IMR-90 (cell line): Measurements from ENCODE around the gene SRGAP3. TPM values are rescaled to one million over a fixed set of nuclear protein-coding genes. Genes with fewer than 3 reads are reported as not detected.

ENCODE experiments used
- ATAC-seq: fragments of 200-7000 bp; cut with Tn5 transposase; 2 replicates; pipeline ENCODE4 v1.9.1; 2020; ENCODE audit warnings: low read depth, mild to moderate bottlenecking, moderate library complexity
- BruUV-seq: library from RNA; stranded (reverse); fragments of 400-500 nt; replicated peaks from 2 replicates; lab custom pipeline; 2021; lab: Mats Ljungman, UMichigan
- CTCF ChIA-PET: fragments of 300-600 bp; formaldehyde crosslinking; extraction: SDS; loops from one replicate; lab custom pipeline; 2021; ENCODE audit warnings: antibody characterized with exemption; lab: Yijun Ruan, JAX
- POLR2A ChIA-PET: fragments of 300-600 bp; sonication (Branson Sonifier 250); formaldehyde crosslinking; loops from one replicate; lab custom pipeline; 2022; ENCODE audit warnings: antibody characterized with exemption; ENCODE audit not compliant: unreplicated experiment; lab: Charles Lee
- DNase-seq: peaks from one replicate; pipeline ENCODE4 v3.0.0; 2013
- H2AFZ ChIP-seq: replicated peaks from 2 replicates; pipeline ENCODE3; 2013; ENCODE audit warnings: low read length, mild to moderate bottlenecking; ENCODE audit not compliant: poor library complexity
- H2AK5ac ChIP-seq: 2 replicates; pipeline ENCODE4 v1.6.1; 2013; ENCODE audit warnings: low read depth, low read length, inconsistent platforms
- H2AK9ac ChIP-seq: replicated peaks from 2 replicates; pipeline ENCODE3; 2013; ENCODE audit warnings: mild to moderate bottlenecking, low read depth, low read length, moderate library complexity; ENCODE audit not compliant: poor library complexity
- H2BK120ac ChIP-seq: 2 replicates; pipeline ENCODE4 v1.6.1; 2013; ENCODE audit warnings: low read depth, low read length, inconsistent platforms
- H2BK15ac ChIP-seq: 3 replicates; pipeline ENCODE4 v1.6.1; 2013; ENCODE audit warnings: low read depth, low read length, inconsistent platforms
- H2BK20ac ChIP-seq: 2 replicates; pipeline ENCODE4 v1.6.1; 2013; ENCODE audit warnings: low read depth, mild to moderate bottlenecking, inconsistent platforms, low read length, moderate library complexity
- H2BK5ac ChIP-seq: 2 replicates; pipeline ENCODE4 v1.6.1; 2013; ENCODE audit warnings: mild to moderate bottlenecking, low read depth, low read length, inconsistent platforms; ENCODE audit not compliant: poor library complexity, severe bottlenecking
- H3K14ac ChIP-seq: replicated peaks from 2 replicates; pipeline ENCODE4 v1.6.1; 2013; ENCODE audit warnings: low read depth, low read length, inconsistent platforms
- H3K18ac ChIP-seq: 2 replicates; pipeline ENCODE4 v1.6.1; 2013; ENCODE audit warnings: low read depth, low read length, control low read depth
- H3K23ac ChIP-seq: 2 replicates; pipeline ENCODE4 v1.6.1; 2013; ENCODE audit warnings: low read depth, low read length, inconsistent platforms
- H3K27ac ChIP-seq: 2 replicates; pipeline ENCODE4 v1.5.1; 2013; ENCODE audit warnings: mild to moderate bottlenecking, control low read depth, low read length; ENCODE audit not compliant: insufficient read depth
- H3K27me3 ChIP-seq: 2 replicates; pipeline ENCODE4 v1.6.1; 2013; ENCODE audit warnings: low read length; ENCODE audit not compliant: control insufficient read depth, insufficient read depth
- H3K36me3 ChIP-seq: 2 replicates; pipeline ENCODE4 v1.6.1; 2013; ENCODE audit warnings: low read length, mixed read lengths; ENCODE audit not compliant: control insufficient read depth, insufficient read depth
- H3K4ac ChIP-seq: 2 replicates; pipeline ENCODE4 v1.6.1; 2013; ENCODE audit warnings: low read depth, low read length, inconsistent platforms
- H3K4me1 ChIP-seq: 2 replicates; pipeline ENCODE4 v1.6.1; 2013; ENCODE audit warnings: low read length, mixed read lengths; ENCODE audit not compliant: control insufficient read depth, insufficient read depth
- H3K4me2 ChIP-seq: 2 replicates; pipeline ENCODE4 v1.6.1; 2013; ENCODE audit warnings: low read depth, mild to moderate bottlenecking, control low read depth, low read length, moderate library complexity
- H3K4me3 ChIP-seq: 2 replicates; pipeline ENCODE4 v1.5.1; 2013; ENCODE audit warnings: low read depth, mild to moderate bottlenecking, control low read depth, low read length, moderate library complexity; ENCODE audit not compliant: insufficient read depth
- H3K56ac ChIP-seq: 2 replicates; pipeline ENCODE4 v1.6.1; 2013; ENCODE audit warnings: low read length, inconsistent platforms; ENCODE audit not compliant: insufficient read depth; ENCODE audit errors: extremely low read depth
- H3K79me1 ChIP-seq, 2 experiments: 2 replicates each; pipeline ENCODE4 v1.6.1; 2013; ENCODE audit warnings: low read length in 2 of 2, inconsistent platforms in 1 of 2, low read depth in 1 of 2
- H3K9ac ChIP-seq: 2 replicates; pipeline ENCODE4 v1.6.1; 2013; ENCODE audit warnings: low read depth, low read length, control low read depth
- H3K9me1 ChIP-seq: 2 replicates; pipeline ENCODE4 v1.6.1; 2013; ENCODE audit warnings: low read length, inconsistent platforms; ENCODE audit not compliant: insufficient read depth
- H3K9me3 ChIP-seq: 2 replicates; pipeline ENCODE4 v1.6.1; 2013; ENCODE audit warnings: low read length; ENCODE audit not compliant: control insufficient read depth, insufficient read depth
- H4K20me1 ChIP-seq: 2 replicates; pipeline ENCODE4 v1.6.1; 2013; ENCODE audit warnings: low read length, inconsistent platforms; ENCODE audit not compliant: insufficient read depth
- H4K5ac ChIP-seq: 2 replicates; pipeline ENCODE4 v1.6.1; 2013; ENCODE audit warnings: mild to moderate bottlenecking, low read depth, low read length, control low read depth
- H4K8ac ChIP-seq, 2 experiments: 2 replicates each; pipeline ENCODE4 v1.6.1; 2013; ENCODE audit warnings: low read depth in 2 of 2, low read length in 2 of 2, control low read depth in 1 of 2, inconsistent platforms in 1 of 2
- H4K91ac ChIP-seq: 2 replicates; pipeline ENCODE4 v1.6.1; 2013; ENCODE audit warnings: low read depth, low read length, inconsistent platforms; ENCODE audit not compliant: insufficient read depth
- BHLHE40 ChIP-seq: fragments of 150-350 bp; IDR thresholded peaks from 2 replicates; pipeline ENCODE4 v1.6.1; 2016; ENCODE audit warnings: mild to moderate bottlenecking, low read depth, low read length
- CEBPB ChIP-seq: IDR thresholded peaks from 2 replicates; pipeline ENCODE4 v1.6.1; 2012; ENCODE audit warnings: low read depth, low read length, improper control_type of control experiment
- CHD1 ChIP-seq: IDR thresholded peaks from 2 replicates; pipeline ENCODE4 v1.6.1; 2012; ENCODE audit warnings: low read depth, low read length, improper control_type of control experiment
- FOS ChIP-seq: fragments of 150-350 bp; IDR thresholded peaks from 2 replicates; pipeline ENCODE4 v1.6.1; 2016; ENCODE audit warnings: low read depth, low read length
- MAFK ChIP-seq: IDR thresholded peaks from 2 replicates; pipeline ENCODE4 v1.6.1; 2012; ENCODE audit warnings: low read depth, low read length, improper control_type of control experiment
- MXI1 ChIP-seq: IDR thresholded peaks from 2 replicates; pipeline ENCODE4 v1.6.1; 2012; ENCODE audit warnings: low read depth, mild to moderate bottlenecking, low read length, moderate library complexity, borderline replicate concordance
- NFE2L2 ChIP-seq: fragments of 150-350 bp; IDR thresholded peaks from 2 replicates; pipeline ENCODE4 v1.6.1; 2016; ENCODE audit warnings: low read depth, mild to moderate bottlenecking, low read length
- POLR2A ChIP-seq: IDR thresholded peaks from 2 replicates; pipeline ENCODE4 v1.6.1; 2012; ENCODE audit warnings: mild to moderate bottlenecking, low read depth, low read length
- RAD21 ChIP-seq: IDR thresholded peaks from 2 replicates; pipeline ENCODE4 v1.6.1; 2012; ENCODE audit warnings: low read length, improper control_type of control experiment
- RCOR1 ChIP-seq: IDR thresholded peaks from 2 replicates; pipeline ENCODE4 v1.6.1; 2012; ENCODE audit warnings: mild to moderate bottlenecking, low read length, improper control_type of control experiment; ENCODE audit not compliant: insufficient replicate concordance
- RFX5 ChIP-seq: IDR thresholded peaks from 2 replicates; pipeline ENCODE4 v1.8.0; 2012; ENCODE audit warnings: low read depth, mild to moderate bottlenecking, low read length, moderate library complexity
- SMC3 ChIP-seq: fragments of 150-350 bp; IDR thresholded peaks from 2 replicates; pipeline ENCODE4 v1.6.1; 2016; ENCODE audit warnings: low read depth, mild to moderate bottlenecking, antibody characterized with exemption, low read length, moderate library complexity
- USF2 ChIP-seq: fragments of 150-350 bp; IDR thresholded peaks from 2 replicates; pipeline ENCODE4 v1.6.1; 2017; ENCODE audit warnings: mild to moderate bottlenecking, antibody characterized with exemption, low read length, low read depth
- WGBS, 2 experiments: methylation state at CpG; one replicate each; pipeline versions ENCODE4 v1.1.5 to v1.1.7; 2013; ENCODE audit warnings: missing lambda C conversion rate in 2 of 2; ENCODE audit not compliant: insufficient read length in 1 of 2; ENCODE audit errors: extremely low coverage in 2 of 2; 5-methylcytosine and 5-hydroxymethylcytosine counted together
- dilution Hi-C: fragments of 300-500 bp; cut with HindIII; formaldehyde crosslinking; loops from one replicate; pipeline ENCODE4 v1.14.3; 2018; ENCODE audit warnings: low sequenced_read_pairs; ENCODE audit not compliant: unreplicated experiment
- in situ Hi-C: fragments of 300-500 bp; cut with MboI; formaldehyde crosslinking; loops from 3 replicates; pipeline ENCODE4 v1.14.3; 2019; ENCODE audit warnings: low sequenced_read_pairs, inconsistent platforms, mixed read lengths
- intact Hi-C: fragments of 100-400 bp; cut with micrococcal nuclease; formaldehyde crosslinking; loops from 2 replicates; pipeline ENCODE4 v1.10.0; 2022
- polyA plus RNA-seq, 3 experiments: library from polyadenylated mRNA; depleted of rRNA; stranded (reverse); fragments of >200 nt; gene quantifications; 2 replicates each; pipeline ENCODE4 v1.2.3, GENCODE V29; 2012; ENCODE audit warnings: low replicate concordance in 1 of 3
- total RNA-seq: library from RNA; depleted of rRNA; stranded (reverse); fragments of >200 nt; gene quantifications from 2 replicates; pipeline ENCODE4 v1.2.3, GENCODE V29; 2012
- TF ChIP-seq, protein P1 (sequence below): conservative IDR thresholded peaks from 2 replicates; pipeline ENCODE4 v1.5.1; 2012; ENCODE audit warnings: mild to moderate bottlenecking, low read depth, low read length, improper control_type of control experiment
- TF ChIP-seq, protein P2 (sequence below): fragments of 150-350 bp; IDR thresholded peaks from 2 replicates; pipeline ENCODE4 v1.6.1; 2016; ENCODE audit warnings: low read depth, mild to moderate bottlenecking, low read length, moderate library complexity, borderline replicate concordance

The SRGAP3 gene
- total and polyA plus RNA-seq, 2 of the 4 experiments (the other 2 are of a cell fraction) = 0.68 to 1.4 TPM

GRCh38 chr3:9198261-9198660 lies 51.2 kb downstream of the SRGAP3 start:
- no peaks in the 10 kb centered on the region for H3K79me1 ChIP-seq
- H3K23ac ChIP-seq = no peak overlapping the region
- no peaks in the 10 kb centered on the region for H3K4me1 ChIP-seq
- no peak overlapping the region for H2AK9ac ChIP-seq
- H3K27me3 ChIP-seq = peaks cover 5% of the 10 kb centered on the region; the same call in 1 of the 2 replicates
- no peak overlapping the region for H2AK5ac ChIP-seq
- no peak overlapping the region for H4K91ac ChIP-seq
- H3K36me3 ChIP-seq = no peaks in the 10 kb centered on the region
- TF ChIP-seq, protein P1, sequence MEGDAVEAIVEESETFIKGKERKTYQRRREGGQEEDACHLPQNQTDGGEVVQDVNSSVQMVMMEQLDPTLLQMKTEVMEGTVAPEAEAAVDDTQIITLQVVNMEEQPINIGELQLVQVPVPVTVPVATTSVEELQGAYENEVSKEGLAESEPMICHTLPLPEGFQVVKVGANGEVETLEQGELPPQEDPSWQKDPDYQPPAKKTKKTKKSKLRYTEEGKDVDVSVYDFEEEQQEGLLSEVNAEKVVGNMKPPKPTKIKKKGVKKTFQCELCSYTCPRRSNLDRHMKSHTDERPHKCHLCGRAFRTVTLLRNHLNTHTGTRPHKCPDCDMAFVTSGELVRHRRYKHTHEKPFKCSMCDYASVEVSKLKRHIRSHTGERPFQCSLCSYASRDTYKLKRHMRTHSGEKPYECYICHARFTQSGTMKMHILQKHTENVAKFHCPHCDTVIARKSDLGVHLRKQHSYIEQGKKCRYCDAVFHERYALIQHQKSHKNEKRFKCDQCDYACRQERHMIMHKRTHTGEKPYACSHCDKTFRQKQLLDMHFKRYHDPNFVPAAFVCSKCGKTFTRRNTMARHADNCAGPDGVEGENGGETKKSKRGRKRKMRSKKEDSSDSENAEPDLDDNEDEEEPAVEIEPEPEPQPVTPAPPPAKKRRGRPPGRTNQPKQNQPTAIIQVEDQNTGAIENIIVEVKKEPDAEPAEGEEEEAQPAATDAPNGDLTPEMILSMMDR = no peak
- no peak for TF ChIP-seq NFE2L2
- TF ChIP-seq RAD21 = no peak
- TF ChIP-seq USF2 = no peak
- no peak for TF ChIP-seq BHLHE40
- TF ChIP-seq MAFK = no peak
- TF ChIP-seq CEBPB = no peak
- no peak for TF ChIP-seq RCOR1
- TF ChIP-seq, protein P2, sequence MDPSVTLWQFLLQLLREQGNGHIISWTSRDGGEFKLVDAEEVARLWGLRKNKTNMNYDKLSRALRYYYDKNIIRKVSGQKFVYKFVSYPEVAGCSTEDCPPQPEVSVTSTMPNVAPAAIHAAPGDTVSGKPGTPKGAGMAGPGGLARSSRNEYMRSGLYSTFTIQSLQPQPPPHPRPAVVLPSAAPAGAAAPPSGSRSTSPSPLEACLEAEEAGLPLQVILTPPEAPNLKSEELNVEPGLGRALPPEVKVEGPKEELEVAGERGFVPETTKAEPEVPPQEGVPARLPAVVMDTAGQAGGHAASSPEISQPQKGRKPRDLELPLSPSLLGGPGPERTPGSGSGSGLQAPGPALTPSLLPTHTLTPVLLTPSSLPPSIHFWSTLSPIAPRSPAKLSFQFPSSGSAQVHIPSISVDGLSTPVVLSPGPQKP = no peak
- TF ChIP-seq MXI1 = no peak
- TF ChIP-seq FOS = no peak
- TF ChIP-seq POLR2A = no peak
- no peak for TF ChIP-seq RFX5
- TF ChIP-seq SMC3 = no peak
- no peak for TF ChIP-seq CHD1
- H4K5ac ChIP-seq = no peak overlapping the region
- in situ Hi-C loops (no loop called here), intact Hi-C loops (no loop called here), dilution Hi-C loops (no loop called here)
- no CpG with 5 or more reads among the region's 3 CpGs for WGBS, 2 experiments
- no peaks in the 10 kb centered on the region for H4K20me1 ChIP-seq
- H3K56ac ChIP-seq = no peak overlapping the region
- no peaks in the 10 kb centered on the region for H3K9me3 ChIP-seq
- no peak overlapping the region for H4K8ac ChIP-seq
- no peak overlapping the region for H3K4me2 ChIP-seq
- H3K18ac ChIP-seq = no peak overlapping the region
- DNase-seq (no peak), ATAC-seq (no peak)
- no peak overlapping the region for H2BK15ac ChIP-seq
- no peak overlapping the region for H3K14ac ChIP-seq
- ChIA-PET CTCF (no interaction called here), POLR2A (no interaction called here)
- H2BK5ac ChIP-seq = no peak overlapping the region
- no peaks in the 10 kb centered on the region for H3K9me1 ChIP-seq
- H2BK120ac ChIP-seq = no peak overlapping the region
- H3K27ac ChIP-seq = no peak overlapping the region
- no peak overlapping the region for H2AFZ ChIP-seq
- H2BK20ac ChIP-seq = no peak overlapping the region
- no TSS peak for BruUV-seq
- no peak overlapping the region for H3K9ac ChIP-seq
- no peak overlapping the region for H3K4me3 ChIP-seq
- no peak overlapping the region for H3K4ac ChIP-seq
